ENCODE measurements around the gene BTG1.

BTG1 gene

DNA sequence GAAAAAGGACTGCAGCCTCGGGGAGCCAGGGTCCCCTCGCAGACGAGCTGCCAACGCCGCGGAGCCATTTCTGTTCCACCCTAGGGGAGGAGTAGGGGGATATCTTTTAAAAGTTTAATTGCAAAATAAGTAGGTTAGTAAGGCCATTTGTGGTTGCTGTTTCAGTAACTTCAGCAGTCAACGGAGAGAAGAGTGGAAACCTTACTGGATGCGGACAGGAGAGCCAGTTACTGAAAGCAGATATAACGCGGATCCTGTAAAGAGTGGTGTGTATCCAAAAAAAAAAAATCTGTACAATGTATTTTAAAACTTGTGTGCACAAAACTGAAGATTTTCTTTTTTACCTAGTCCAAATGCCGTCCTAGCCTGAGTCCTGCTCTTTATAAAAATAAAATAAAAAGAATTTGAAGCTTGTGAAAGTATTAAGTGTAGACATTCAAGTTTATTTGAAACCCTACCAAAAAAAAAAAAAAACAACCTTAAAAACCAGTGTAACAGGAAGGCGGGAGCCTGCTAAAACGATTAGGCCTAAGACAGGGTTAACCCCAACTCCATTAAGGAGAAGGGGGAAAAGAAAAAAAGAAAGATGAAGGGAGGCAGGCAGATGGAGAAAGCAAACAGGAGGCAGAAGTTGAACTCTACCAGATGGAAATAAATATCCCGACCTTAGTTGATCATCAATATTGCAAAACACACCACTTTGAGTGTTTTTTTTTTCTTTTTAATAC, 1.0 kb upstream of the BTG1 start:
- no peak for DNase-seq (ENCODE audit: insufficient read length)
- no peak for FAIRE-seq
- TF ChIP-seq POLR2AphosphoS5 (IDR thresholded peaks at IDR 0.05; ENCODE audit: low read depth, low read length): no peak
- no peak for TF ChIP-seq TAF1 (IDR thresholded peaks at IDR 0.05; ENCODE audit: borderline replicate concordance, low read depth, low read length)
- no peak for TF ChIP-seq POLR2A (IDR thresholded peaks at IDR 0.05; ENCODE audit: low read depth, low read length)

DNA sequence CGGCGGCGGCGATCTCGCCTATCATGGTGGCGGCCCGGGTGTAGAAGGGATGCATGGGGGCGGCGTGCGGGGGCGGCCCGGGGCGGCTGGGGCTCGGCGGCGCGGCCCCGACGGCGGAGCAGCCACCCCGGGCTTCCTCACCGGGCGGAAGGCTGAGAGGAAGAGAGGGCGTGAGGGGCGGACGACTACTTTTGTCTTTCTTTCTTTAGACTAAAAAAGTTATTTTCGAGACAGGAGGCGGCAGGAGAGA, 240 bp downstream of the BTG1 start:
- DNase-seq (ENCODE audit: insufficient read length) (no peak), FAIRE-seq (no peak)
- TF ChIP-seq TAF1 (IDR thresholded peaks at IDR 0.05; ENCODE audit: borderline replicate concordance, low read depth, low read length) (no peak), POLR2A (IDR thresholded peaks at IDR 0.05; ENCODE audit: low read depth, low read length) (no peak), POLR2AphosphoS5 (IDR thresholded peaks at IDR 0.05; ENCODE audit: low read depth, low read length) (no peak)

DNA sequence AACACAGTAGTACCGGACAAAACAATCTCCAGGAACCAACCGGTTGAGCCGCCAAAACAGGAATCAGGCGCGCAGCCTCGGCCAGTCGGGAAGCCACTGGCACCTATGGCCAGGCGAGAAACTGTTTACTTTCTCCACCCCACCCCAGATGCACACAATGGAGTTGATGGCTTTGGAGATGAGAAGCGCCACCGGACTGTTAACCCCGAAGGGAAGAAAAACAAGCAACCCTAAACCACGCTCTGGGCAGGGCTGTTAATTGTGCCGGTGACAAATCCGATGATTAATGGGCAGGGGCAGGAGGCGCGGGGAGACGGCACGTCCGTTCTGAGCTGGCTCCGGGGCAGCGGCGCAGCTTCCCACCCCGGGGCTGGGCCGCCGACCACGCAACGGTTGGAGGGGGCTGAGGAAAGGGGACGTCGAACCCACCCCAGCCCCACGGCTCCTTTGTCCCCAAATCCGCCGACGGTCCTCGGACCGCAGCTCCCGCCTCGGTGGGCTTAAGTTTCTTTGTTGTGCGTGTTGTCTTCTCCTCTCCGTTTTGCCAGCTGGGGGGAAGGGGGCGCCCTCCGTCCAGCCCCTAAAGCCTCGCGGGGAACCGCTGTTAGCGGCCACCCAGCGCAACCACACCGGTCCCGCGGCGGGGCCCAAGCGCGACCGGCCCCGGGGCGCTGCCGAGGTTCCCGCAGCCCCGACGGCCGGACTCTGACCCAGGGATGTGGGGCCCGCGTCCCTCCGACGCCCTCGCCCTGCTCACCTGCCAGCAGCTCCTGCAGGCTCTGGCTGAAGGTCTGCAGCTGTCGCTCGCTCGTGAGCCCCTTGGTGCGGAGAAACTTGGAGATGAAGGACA, 790 bp downstream of the BTG1 start:
- DNase-seq (ENCODE audit: insufficient read length) (no peak), FAIRE-seq (peak; percentile 79)
- TF ChIP-seq TAF1 (IDR thresholded peaks at IDR 0.05; ENCODE audit: borderline replicate concordance, low read depth, low read length) (no peak), POLR2AphosphoS5 (IDR thresholded peaks at IDR 0.05; ENCODE audit: low read depth, low read length) (peak; percentile 79), POLR2A (IDR thresholded peaks at IDR 0.05; ENCODE audit: low read depth, low read length) (peak; percentile 65; the same call in 1 of the 2 replicates)

DNA sequence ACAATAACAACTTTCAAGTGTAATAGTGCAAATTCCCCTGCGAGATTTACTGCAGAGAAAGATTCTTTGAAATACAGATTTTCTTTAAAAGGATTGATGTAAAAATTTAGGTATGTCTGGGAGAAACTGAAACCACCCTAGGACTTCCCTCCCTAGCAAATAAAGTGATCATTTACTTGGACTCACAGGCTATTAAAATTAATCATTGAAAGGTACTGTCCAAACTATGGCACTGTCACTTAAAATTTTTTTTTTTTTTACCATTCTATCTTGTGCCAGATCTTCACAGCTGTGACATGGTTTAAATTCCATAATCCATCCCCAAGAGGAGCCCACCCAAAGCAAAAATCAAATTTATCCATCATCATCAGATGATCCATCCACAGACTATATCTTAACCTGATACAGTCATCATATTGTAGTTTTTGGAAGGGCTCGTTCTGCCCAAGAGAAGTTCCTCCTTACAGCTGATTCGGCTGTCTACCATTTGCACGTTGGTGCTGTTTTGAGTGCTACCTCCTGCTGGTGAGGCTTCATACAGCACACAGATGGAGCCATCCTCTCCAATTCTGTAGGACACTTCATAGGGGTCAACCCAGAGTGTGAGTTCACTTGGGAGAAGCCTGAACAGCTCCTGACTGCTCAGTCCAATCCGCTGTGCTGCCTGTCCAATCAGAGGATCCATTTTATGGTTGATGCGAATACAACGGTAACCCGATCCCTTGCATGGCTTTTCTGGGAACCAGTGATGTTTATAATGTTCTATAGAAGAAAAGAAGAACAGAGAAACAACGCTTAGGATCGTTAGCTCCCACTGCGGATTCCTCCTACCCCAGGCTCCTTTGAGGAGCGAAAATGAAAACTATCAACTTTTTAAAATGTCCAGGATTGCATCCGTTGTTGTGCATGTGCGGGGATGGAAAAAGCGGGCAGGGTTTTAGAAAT, 1.7 kb downstream of the BTG1 start:
- no peak for DNase-seq (ENCODE audit: insufficient read length)
- peak; percentile 89 for FAIRE-seq
- TF ChIP-seq TAF1 (IDR thresholded peaks at IDR 0.05; ENCODE audit: borderline replicate concordance, low read depth, low read length) (no peak), POLR2AphosphoS5 (IDR thresholded peaks at IDR 0.05; ENCODE audit: low read depth, low read length) (peak; percentile 72; the same call in 1 of the 2 replicates), POLR2A (IDR thresholded peaks at IDR 0.05; ENCODE audit: low read depth, low read length) (peak; percentile 74)

DNA sequence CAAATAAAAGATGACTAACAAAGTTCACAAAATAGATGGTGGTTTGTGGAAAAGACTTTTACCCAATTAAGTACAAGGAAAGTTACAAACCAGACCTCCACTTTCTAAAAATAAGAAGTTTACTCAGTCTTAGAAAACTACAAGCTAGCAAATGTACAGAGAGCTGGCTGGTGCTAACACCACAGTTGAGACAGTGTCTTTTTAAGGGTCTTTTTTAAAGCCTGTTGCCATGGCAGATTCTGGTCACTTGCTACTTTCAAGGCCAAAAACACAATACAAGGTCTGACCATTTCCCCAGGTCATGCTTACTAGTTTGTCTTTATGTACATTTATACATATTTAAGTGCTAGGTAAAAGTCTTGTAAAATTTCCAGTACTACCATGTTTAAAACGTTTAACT, 2.4 kb downstream of the BTG1 start:
- TF ChIP-seq POLR2A (IDR thresholded peaks at IDR 0.05; ENCODE audit: low read depth, low read length) (0 out of 2 replicates have a peak, but pooled peaks have one; percentile 25), TAF1 (IDR thresholded peaks at IDR 0.05; ENCODE audit: borderline replicate concordance, low read depth, low read length) (no peak)
- DNase-seq (ENCODE audit: insufficient read length) (no peak), FAIRE-seq (peak; percentile 54)

DNA sequence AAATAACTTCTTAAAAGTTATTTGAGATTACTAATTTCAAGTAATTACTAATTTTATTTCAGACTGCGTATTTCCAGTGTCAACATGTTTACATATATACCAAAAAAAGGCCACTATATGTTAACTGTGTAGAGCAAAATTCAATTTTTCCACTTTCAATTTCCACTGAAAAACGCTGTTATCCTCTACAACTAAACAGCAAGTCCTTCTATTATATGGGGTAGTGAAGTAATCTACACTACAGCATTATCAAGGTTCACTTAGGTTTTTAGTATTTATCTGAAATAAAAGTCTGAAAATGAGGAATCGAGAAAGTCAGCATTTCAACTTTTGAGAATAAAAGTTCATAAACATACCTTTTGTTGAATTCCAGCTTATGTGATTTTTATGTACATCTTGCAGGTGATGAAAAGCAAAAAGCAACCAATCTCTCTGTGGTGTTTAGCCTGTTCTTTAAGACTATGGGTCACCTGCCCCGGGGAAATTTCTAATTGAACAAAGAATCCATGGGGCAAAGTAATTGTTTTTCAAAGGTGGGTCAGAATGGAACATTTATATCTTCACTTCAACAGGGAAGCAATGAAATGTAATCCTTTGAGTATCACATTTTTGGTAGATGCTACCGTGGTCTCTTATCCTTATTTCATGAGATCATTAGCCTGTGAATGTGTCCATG, 3.3 kb downstream of the BTG1 start:
- no peak for TF ChIP-seq TAF1 (IDR thresholded peaks at IDR 0.05; ENCODE audit: borderline replicate concordance, low read depth, low read length)
- TF ChIP-seq POLR2A (IDR thresholded peaks at IDR 0.05; ENCODE audit: low read depth, low read length): peak; percentile 55; the same call in 1 of the 2 replicates
- no peak for FAIRE-seq
- DNase-seq (ENCODE audit: insufficient read length): no peak

DNA sequence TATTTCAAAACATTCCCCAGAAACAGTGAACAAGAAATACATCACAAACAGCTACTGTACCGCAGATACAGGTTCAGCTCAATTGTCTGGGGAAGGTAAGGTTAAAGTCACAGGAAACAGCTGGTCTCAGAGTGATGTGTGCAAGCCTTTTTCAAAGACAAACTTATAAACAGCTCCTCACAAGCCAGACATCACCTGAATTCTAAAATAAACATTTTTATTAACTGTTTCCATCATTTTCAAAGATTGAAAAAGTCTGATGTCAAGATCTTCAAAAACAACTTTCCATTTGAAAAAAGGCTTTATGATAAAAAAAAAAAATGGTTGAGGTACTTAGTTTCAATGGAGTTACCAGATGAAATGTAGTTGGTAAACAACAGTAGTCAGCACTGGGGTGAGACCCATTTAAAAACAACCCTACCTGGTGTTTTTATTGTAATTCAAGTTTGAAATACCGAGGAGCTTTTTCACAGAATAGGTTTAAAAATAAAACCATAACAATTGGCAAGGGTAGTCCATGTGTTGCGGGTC, 4.0 kb downstream of the BTG1 start:
- peak; percentile 14 for FAIRE-seq

DNA sequence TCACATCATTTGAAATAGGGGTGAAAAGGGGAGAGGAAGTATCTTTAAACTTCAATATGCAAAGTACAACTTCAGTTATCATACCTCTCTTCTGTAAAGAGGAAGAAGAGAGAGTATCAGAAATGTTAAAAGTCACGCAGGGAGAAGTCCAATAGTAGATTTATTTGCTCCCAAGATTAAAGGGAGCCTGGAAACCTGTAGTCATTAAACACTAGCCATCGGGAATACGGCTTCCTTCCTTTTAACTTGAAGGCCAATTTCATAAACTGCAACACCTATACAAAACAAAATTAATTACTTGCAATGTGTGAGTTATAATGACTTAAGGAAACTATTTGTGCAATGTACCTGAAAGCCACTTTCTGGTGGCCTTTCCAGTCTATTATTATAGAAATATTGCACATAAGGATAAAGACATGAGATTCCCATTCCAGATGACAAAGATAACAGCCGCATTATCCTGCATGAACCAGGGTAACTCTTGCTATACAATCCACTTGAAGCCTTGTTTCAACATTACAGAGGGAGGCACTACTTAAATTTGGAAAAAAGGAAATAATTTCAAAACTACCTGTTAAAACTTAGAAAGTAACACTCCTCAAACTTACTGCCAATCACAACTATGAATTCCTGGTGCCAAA, 4.6 kb downstream of the BTG1 start:
- FAIRE-seq (no peak), DNase-seq (ENCODE audit: insufficient read length) (no peak)
- TF ChIP-seq TAF1 (IDR thresholded peaks at IDR 0.05; ENCODE audit: borderline replicate concordance, low read depth, low read length) (no peak), POLR2AphosphoS5 (IDR thresholded peaks at IDR 0.05; ENCODE audit: low read depth, low read length) (no peak), POLR2A (IDR thresholded peaks at IDR 0.05; ENCODE audit: low read depth, low read length) (no peak; the same call in 1 of the 2 replicates)

More for the DNA sequence above, 4.0 kb downstream of the BTG1 start:
- TF ChIP-seq TAF1 (IDR thresholded peaks at IDR 0.05; ENCODE audit: borderline replicate concordance, low read depth, low read length): no peak
- TF ChIP-seq POLR2A (IDR thresholded peaks at IDR 0.05; ENCODE audit: low read depth, low read length): peak; percentile 34; the same call in 1 of the 2 replicates
- peak; percentile 56; the same call in 1 of the 2 replicates for TF ChIP-seq POLR2AphosphoS5 (IDR thresholded peaks at IDR 0.05; ENCODE audit: low read depth, low read length)
- no peak for DNase-seq (ENCODE audit: insufficient read length)

DNA sequence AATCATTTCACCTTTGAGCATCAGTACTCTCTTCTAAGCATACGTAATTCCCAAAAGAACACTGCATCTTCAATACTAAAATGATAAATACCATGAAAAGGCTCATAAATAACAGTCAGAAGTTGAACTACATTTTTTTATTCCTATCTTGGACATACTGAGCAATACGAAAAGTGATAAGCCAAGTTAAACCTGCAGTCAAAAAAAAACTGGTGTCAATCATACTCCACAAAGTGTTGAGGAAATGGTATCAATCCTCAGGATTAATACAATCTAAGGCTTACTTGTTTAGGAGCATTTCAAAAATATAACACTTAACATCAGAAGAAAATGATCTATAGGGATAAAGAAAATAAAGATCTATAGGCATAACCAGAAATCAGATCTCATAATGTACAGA, 5.5 kb downstream of the BTG1 start:
- DNase-seq (ENCODE audit: insufficient read length) (no peak), FAIRE-seq (peak; percentile 30)
- TF ChIP-seq TAF1 (IDR thresholded peaks at IDR 0.05; ENCODE audit: borderline replicate concordance, low read depth, low read length): no peak
- no peak for TF ChIP-seq POLR2AphosphoS5 (IDR thresholded peaks at IDR 0.05; ENCODE audit: low read depth, low read length)
- TF ChIP-seq POLR2A (IDR thresholded peaks at IDR 0.05; ENCODE audit: low read depth, low read length): no peak

DNA sequence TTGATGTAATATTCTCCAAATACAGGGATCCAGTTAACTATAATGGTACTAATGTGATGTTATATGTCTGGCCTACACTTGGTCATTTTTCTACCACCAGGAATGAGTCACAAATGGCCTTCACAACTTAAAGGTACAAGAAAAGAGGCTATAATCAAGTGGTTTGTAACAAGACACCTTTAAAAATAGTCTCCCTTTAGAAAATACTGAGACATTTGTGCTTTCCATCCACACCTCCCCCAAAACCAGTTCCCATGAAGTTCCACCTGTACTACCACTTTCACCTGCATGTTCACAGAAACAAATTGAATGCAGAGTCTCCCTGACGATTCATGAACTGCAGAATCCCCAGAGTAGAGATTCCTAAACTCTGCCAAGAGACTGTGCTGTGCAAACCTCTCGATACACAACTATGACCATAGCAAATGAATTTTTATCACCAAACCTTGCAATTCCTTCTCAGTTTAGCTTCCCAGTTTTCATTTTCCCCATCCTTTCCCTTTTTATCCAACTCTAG, 6.0 kb downstream of the BTG1 start:
- TF ChIP-seq POLR2AphosphoS5 (IDR thresholded peaks at IDR 0.05; ENCODE audit: low read depth, low read length) (peak; percentile 64; the same call in 1 of the 2 replicates), POLR2A (IDR thresholded peaks at IDR 0.05; ENCODE audit: low read depth, low read length) (no peak)
- no peak for DNase-seq (ENCODE audit: insufficient read length)
- peak; percentile 30 for FAIRE-seq
